Left lung (tissue), 10 donors: ENCODE data around the gene FTO. TPM values are rescaled to one million over a fixed set of nuclear protein-coding genes. Genes with fewer than 3 reads are reported as not detected.

Source experiments
- ATAC-seq: fragments of 200-7000 bp; cut with Tn5 transposase; one replicate; pipeline ENCODE4 v1.9.1; 2020; ENCODE audit warnings: moderate library complexity
- DNase-seq, 4 donors: peaks; one replicate each; pipeline ENCODE4 v3.0.0-alpha.2; 2013 to 2020
- H3K27ac ChIP-seq, 2 donors: fragments of 200-600 bp; sonication (generic) in 1 of 2; one replicate each; pipeline versions ENCODE4 v1.5.0 to v1.8.0; 2020 to 2021
- H3K27me3 ChIP-seq, 2 donors: fragments of 200-600 bp; sonication (generic) in 1 of 2; one replicate each; pipeline versions ENCODE4 v1.5.0 to v1.8.0; 2020 to 2021
- H3K36me3 ChIP-seq, 2 donors: fragments of 200-600 bp; sonication (generic) in 1 of 2; one replicate each; pipeline versions ENCODE4 v1.5.0 to v1.8.0; 2020 to 2021
- H3K4me1 ChIP-seq, 2 donors: fragments of 200-600 bp; one replicate each; pipeline ENCODE4 v1.8.0; 2021
- H3K4me3 ChIP-seq, 2 donors: fragments of 200-600 bp; sonication (generic) in 1 of 2; one replicate each; pipeline versions ENCODE4 v1.5.0 to v1.8.0; 2020 to 2021; ENCODE audit warnings: mild to moderate bottlenecking in 1 of 2
- H3K9me3 ChIP-seq, 2 donors: fragments of 200-600 bp; sonication (generic) in 1 of 2; one replicate each; pipeline versions ENCODE4 v1.5.0 to v1.8.0; 2020 to 2021
- CTCF ChIP-seq, 2 donors: fragments of 200-600 bp; sonication (generic) in 1 of 2; IDR thresholded peaks; one replicate each; pipeline versions ENCODE4 v1.5.0 to v1.8.0; 2021; ENCODE audit warnings: antibody characterized with exemption in 2 of 2
- intact Hi-C, 2 donors: fragments of 100-400 bp; cut with DNase I; formaldehyde crosslinking; loops; one replicate each; pipeline versions ENCODE4 v1.11.2 to v1.14.2; 2022
- polyA plus RNA-seq, 6 donors: library from polyadenylated mRNA; unstranded; fragments of 120-200 nt; gene quantifications; one replicate each; pipeline ENCODE4 v1.2.1, GENCODE V29; 2013; ENCODE audit not compliant: insufficient read length in 6 of 6
- total RNA-seq, 2 donors: library from RNA; stranded (reverse); fragmentation: NEBNext Ultra II Directional; extraction: Animal tissue kit (Norgen Biotek cat#: 25700); gene quantifications; one replicate each; pipeline ENCODE4 v1.2.1, GENCODE V29; 2021
- donor health status: DM: no; HTN: yes; CAD: no.
- donor health status: DM: no; HTN: no; CAD: no.

Gene FTO
- total and polyA plus RNA-seq, 8 donors, result 69.0 to 99.6 (median 90.7) TPM

- Histone ChIP-seq H3K27ac (no peak overlapping the region), H3K36me3 (no peaks in the 10 kb centered on the region), H3K9me3 (peaks cover 3 to 8% of the 10 kb centered on the region in 2 donors), H3K4me1 (peaks cover 0 to 31% of the 10 kb centered on the region in 2 donors), H3K4me3 (no peak overlapping the region), H3K27me3 (no peaks in the 10 kb centered on the region)
- ATAC-seq (no peak), DNase-seq (no peak)
- intact Hi-C loops, result no loop called here
- TF ChIP-seq CTCF (IDR thresholded peaks at IDR 0.05), result no peak
Observed at GRCh38 chr16:53866520-53866919, 162.6 kb downstream of the FTO start.

GRCh38 chr16:53870831-53871230 is 166.9 kb downstream of the FTO start:
- Histone ChIP-seq H3K9me3 (peaks cover 3 to 9% of the 10 kb centered on the region in 2 donors), H3K4me3 (no peak overlapping the region), H3K27ac (no peak overlapping the region), H3K4me1 (peaks cover 0 to 20% of the 10 kb centered on the region in 2 donors), H3K36me3 (peaks cover 0 to 4% of the 10 kb centered on the region in 2 donors), H3K27me3 (no peaks in the 10 kb centered on the region)
- intact Hi-C loops, result no loop called here
- DNase-seq (no peak), ATAC-seq (no peak)
- no peak for TF ChIP-seq CTCF (IDR thresholded peaks at IDR 0.05)

- intact Hi-C loops, result no loop called here
- ATAC-seq (no peak), DNase-seq (no peak)
- peaks cover 0 to 9% of the 10 kb centered on the region in 2 donors for H3K9me3 ChIP-seq
- H3K4me1 ChIP-seq, result peaks cover 0 to 7% of the 10 kb centered on the region in 2 donors
- no peak for TF ChIP-seq CTCF (IDR thresholded peaks at IDR 0.05)
- H3K36me3 ChIP-seq, result peaks cover 0 to 9% of the 10 kb centered on the region in 2 donors
- H3K4me3 ChIP-seq, result no peak overlapping the region
- no peak overlapping the region for H3K27ac ChIP-seq
- H3K27me3 ChIP-seq, result no peaks in the 10 kb centered on the region
Observed at GRCh38 chr16:53872248-53873221, 168.6 kb downstream of the FTO start.

GRCh38 chr16:53876811-53877210 is 172.9 kb downstream of the FTO start:
- ATAC-seq (no peak), DNase-seq (no peak)
- TF ChIP-seq CTCF (IDR thresholded peaks at IDR 0.05), result no peak
- Histone ChIP-seq H3K4me1 (peaks cover 0 to 7% of the 10 kb centered on the region in 2 donors), H3K27me3 (no peaks in the 10 kb centered on the region), H3K27ac (no peak overlapping the region), H3K9me3 (no peaks in the 10 kb centered on the region), H3K36me3 (peaks cover 0 to 30% of the 10 kb centered on the region in 2 donors), H3K4me3 (no peak overlapping the region)
- intact Hi-C loops, result no loop called here

- ATAC-seq, result no peak
- intact Hi-C loops, result no loop called here
- no peak overlapping the region for H3K27ac ChIP-seq
- no peaks in the 10 kb centered on the region for H3K27me3 ChIP-seq
- no peak for TF ChIP-seq CTCF (IDR thresholded peaks at IDR 0.05)
- no peaks in the 10 kb centered on the region for H3K9me3 ChIP-seq
- peaks cover 0 to 30% of the 10 kb centered on the region in 2 donors for H3K36me3 ChIP-seq
- H3K4me3 ChIP-seq, result no peak overlapping the region
- no peak for DNase-seq
- no peaks in the 10 kb centered on the region for H3K4me1 ChIP-seq
Observed at GRCh38 chr16:53878216-53878615, 174.3 kb downstream of the FTO start.
